Measurements from ENCODE around the gene ZNF750. TPM values are rescaled to one million over a fixed set of nuclear protein-coding genes. Genes with fewer than 3 reads are reported as not detected.

ZNF750 gene
- total RNA-seq, 2 donors from 2014 or later, result not detected

DNA sequence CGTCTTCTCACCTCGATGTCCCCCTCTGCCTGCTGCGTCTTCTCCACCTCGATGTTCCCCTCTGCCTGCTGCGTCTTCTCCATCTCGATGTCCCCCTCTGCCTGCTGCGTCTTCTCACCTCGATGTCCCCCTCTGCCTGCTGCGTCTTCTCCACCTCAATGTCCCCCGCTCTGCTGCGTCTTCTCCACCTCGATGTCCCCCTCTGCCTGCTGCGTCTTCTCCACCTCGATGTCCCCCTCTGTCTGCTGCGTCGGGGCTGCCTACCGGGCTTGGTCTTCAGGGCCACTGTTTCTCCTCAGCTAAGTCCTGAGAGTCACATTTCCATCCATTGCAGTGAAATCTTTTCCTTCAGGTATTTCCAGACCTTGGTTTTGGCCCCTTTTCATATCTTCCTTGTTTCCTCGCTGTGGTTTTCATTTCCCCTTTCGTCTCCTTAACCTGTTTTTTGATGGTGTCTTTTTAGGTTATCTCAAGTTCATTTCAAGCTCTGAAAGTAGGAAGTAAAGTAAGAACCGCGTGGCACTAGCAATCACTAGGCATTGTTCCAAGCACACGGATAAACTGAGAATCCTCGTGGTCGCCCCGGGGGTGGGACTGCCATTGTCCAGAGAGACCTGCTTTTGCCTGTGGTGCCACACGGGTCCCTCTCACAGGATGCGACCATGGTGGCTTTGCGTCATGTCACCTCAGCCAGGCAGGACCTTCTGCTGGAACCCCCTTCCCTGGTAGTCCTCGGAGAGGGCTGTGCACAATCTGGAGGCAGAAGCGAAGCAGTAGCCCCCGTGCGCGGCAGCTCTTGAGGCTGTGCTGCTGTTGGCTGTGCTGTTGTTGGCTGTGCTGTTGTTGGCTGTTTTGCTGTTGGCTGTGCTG lies 9.5 kb upstream of the ZNF750 start:
- Histone ChIP-seq H3K27me3 (no peaks in the 10 kb centered on the region), H3K4me1 (peaks cover 0 to 8% of the 10 kb centered on the region in 2 donors), H3K9me3 (no peaks in the 10 kb centered on the region), H3K36me3 (no peaks in the 10 kb centered on the region), H3K27ac (no peak overlapping the region), H3K4me3 (no peak overlapping the region)
- no peak for DNase-seq (ENCODE audit: low spot score)
- TF ChIP-seq, protein P1, sequence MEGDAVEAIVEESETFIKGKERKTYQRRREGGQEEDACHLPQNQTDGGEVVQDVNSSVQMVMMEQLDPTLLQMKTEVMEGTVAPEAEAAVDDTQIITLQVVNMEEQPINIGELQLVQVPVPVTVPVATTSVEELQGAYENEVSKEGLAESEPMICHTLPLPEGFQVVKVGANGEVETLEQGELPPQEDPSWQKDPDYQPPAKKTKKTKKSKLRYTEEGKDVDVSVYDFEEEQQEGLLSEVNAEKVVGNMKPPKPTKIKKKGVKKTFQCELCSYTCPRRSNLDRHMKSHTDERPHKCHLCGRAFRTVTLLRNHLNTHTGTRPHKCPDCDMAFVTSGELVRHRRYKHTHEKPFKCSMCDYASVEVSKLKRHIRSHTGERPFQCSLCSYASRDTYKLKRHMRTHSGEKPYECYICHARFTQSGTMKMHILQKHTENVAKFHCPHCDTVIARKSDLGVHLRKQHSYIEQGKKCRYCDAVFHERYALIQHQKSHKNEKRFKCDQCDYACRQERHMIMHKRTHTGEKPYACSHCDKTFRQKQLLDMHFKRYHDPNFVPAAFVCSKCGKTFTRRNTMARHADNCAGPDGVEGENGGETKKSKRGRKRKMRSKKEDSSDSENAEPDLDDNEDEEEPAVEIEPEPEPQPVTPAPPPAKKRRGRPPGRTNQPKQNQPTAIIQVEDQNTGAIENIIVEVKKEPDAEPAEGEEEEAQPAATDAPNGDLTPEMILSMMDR (IDR thresholded peaks at IDR 0.05), result no peak

DNA sequence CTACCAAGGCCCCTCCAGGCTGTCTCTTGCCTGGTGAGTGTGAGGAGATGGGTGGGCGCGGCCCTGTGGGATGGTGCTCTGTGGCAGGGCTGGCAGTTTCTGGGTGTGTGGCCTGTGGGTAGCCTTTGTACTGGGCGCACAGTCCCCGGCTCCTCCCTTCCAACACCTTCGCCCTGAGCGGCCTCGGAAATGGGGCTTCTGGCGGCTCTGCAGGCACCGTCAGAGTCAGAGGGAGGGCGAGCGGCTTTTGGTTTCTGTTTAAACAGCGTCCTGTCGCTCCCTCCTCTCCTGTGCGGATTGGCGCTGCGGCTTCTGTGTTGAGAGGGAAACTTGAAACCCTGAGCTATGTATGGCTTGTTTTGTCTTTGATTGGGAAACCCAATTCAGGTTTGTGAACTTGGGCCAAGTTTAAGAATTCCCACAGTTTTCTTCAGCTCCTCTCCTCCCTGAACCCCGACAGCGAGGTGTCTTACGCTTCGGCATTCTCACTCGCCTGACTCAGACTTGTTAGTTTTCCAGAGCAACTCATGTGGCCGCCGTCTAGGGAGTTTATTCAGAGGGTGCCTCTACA lies 8.3 kb upstream of the ZNF750 start:
- Histone ChIP-seq H3K27me3 (no peaks in the 10 kb centered on the region), H3K9me3 (no peaks in the 10 kb centered on the region), H3K4me3 (peak overlapping the region in 1 of 2 donors; percentile 21), H3K4me1 (peaks cover 0 to 8% of the 10 kb centered on the region in 2 donors), H3K27ac (peak overlapping the region in 1 of 2 donors; percentile 35), H3K36me3 (no peaks in the 10 kb centered on the region)
- no peak for DNase-seq (ENCODE audit: low spot score)
- TF ChIP-seq, protein P1 (IDR thresholded peaks at IDR 0.05), result no peak

DNA sequence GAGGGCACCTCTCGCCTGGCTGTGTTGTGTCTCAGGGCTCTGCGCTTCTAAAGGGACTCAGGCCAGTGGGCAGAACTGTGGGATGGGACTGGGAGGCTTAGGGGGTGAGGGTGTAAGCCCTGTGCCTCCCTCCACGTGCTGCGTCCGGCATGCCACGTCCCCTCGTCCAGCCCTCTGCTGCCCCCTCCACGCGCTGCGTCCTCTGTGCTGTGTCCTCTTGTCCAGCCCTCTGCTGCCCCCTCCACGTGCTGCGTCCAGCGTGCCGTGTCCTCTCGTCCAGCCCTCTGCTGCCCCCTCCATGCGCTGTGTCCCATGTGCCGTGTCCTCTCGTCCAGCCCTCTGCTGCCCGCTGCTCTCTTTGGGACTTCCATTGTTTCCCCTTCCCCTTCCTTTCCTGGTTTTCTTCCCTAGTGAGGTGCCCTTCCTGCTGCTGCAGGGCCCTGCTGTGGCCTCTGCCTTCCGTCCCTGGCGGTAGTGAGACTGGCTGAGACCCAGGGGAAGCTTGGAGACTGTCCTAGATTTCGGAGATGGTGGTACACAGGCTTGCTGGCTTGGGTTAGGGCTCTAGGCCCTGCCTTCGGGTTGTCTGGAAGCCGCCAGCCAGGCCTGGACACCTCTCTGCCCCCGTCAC lies 6.4 kb upstream of the ZNF750 start:
- TF ChIP-seq, protein P1 (IDR thresholded peaks at IDR 0.05), result no peak
- H3K36me3 ChIP-seq, result no peaks in the 10 kb centered on the region
- peak overlapping the region; percentile 11 to 32 for H3K4me3 ChIP-seq
- no peaks in the 10 kb centered on the region for H3K9me3 ChIP-seq
- peak overlapping the region; percentile 35 to 52 for H3K27ac ChIP-seq
- H3K27me3 ChIP-seq, result no peaks in the 10 kb centered on the region
- peaks cover 0 to 8% of the 10 kb centered on the region in 2 donors for H3K4me1 ChIP-seq
- DNase-seq (ENCODE audit: low spot score), result no peak

DNA sequence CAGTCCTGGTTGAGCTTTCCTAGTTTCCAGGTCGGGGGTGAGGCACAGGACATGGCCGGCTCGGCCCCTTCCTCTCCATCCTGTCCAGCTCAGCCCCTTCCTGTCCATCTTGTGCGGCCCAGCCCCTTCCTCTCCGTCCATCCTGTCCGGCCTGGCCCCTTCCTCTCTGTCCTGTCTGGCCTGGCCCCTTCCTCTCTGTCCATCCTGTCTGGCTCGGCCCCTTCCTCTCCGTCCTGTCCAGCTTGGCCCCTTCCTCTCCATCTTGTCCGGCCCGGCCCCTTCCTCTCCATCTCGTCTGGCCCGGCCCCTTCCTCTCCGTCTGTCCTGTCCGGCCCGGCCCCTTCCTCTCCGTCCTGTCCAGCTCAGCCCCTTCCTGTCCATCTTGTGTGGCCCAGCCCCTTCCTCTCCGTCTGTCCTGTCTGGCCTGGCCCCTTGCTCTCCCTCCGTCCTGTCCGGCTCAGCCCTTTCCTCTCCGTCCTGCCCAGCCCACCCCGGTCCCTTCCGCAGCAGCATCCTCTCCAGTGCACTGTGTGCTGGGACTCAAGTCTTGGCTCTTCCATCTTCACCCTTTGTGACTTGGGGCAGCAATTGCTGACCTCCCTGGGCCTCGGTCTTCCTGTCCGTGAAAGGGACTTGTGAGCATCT lies 5.5 kb upstream of the ZNF750 start:
- Histone ChIP-seq H3K9me3 (no peaks in the 10 kb centered on the region), H3K27me3 (no peaks in the 10 kb centered on the region), H3K27ac (peak overlapping the region in 1 of 2 donors; percentile 52), H3K4me3 (peak overlapping the region; percentile 11 to 32), H3K36me3 (no peaks in the 10 kb centered on the region), H3K4me1 (peaks cover 0 to 8% of the 10 kb centered on the region in 2 donors)
- TF ChIP-seq, protein P1 (IDR thresholded peaks at IDR 0.05), result no peak
- no peak for DNase-seq (ENCODE audit: low spot score)

DNA sequence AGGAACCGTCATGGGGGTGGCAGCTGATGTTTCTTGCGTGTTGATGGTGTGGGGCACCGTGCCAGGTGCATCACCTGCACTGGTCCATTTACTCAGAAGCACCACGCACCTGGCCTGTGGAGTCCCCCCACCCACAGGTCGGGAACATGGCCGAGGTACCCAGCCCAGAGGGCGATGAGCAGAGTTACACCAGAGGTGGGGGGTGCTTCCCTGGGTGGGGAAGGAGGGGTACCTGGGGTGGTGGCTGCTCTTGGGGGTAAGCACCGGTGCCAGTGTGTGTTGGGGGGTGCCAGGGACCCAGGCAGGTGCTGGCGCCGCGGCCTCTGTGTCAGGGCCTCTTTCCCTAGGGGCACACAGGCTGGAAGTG lies 5.0 kb upstream of the ZNF750 start:
- H3K27ac ChIP-seq, result peak overlapping the region; percentile 35 to 52
- H3K9me3 ChIP-seq, result no peaks in the 10 kb centered on the region
- H3K4me3 ChIP-seq, result no peak overlapping the region
- H3K4me1 ChIP-seq, result peaks cover 0 to 8% of the 10 kb centered on the region in 2 donors
- DNase-seq (ENCODE audit: low spot score), result no peak
- TF ChIP-seq, protein P1 (IDR thresholded peaks at IDR 0.05), result no peak
- no peaks in the 10 kb centered on the region for H3K36me3 ChIP-seq
- no peaks in the 10 kb centered on the region for H3K27me3 ChIP-seq
